K562 (cell line): ENCODE results near the gene RNF113B. TPM values are rescaled to one million over a fixed set of nuclear protein-coding genes. Genes with fewer than 3 reads are reported as not detected.

Source experiments
- ATAC-seq: fragments of 200-7000 bp; cut with Tn5 transposase; 3 replicates; pipeline ENCODE4 v1.9.1; 2020; ENCODE audit warnings: moderate library complexity
- BruUV-seq: library from RNA; stranded (reverse); fragments of 400-500 nt; replicated peaks from 2 replicates; lab custom pipeline; 2021; lab: Mats Ljungman, UMichigan
- CTCF ChIA-PET: fragments of 300-600 bp; formaldehyde crosslinking; extraction: SDS; loops from one replicate; lab custom pipeline; 2021; ENCODE audit warnings: low intra/inter-chr PET ratio; lab: Yijun Ruan, JAX
- POLR2A ChIA-PET: fragments of 300-600, 350-650 bp; sonication (Branson Sonifier 250); formaldehyde crosslinking; extraction: SDS; loops from one replicate; lab custom pipeline; 2021; ENCODE audit warnings: antibody characterized with exemption, inconsistent platforms; lab: Yijun Ruan, JAX
- DNase-seq, 4 experiments: peaks; one replicate each; pipeline versions ENCODE4 v3.0.0 to v3.0.0-alpha.2; 2011 to 2018; ENCODE audit warnings: low spot score in 3 of 4, mixed read lengths in 3 of 4; ENCODE audit errors: extremely low read depth in 1 of 4
- FAIRE-seq: peaks from 2 replicates; lab custom pipeline; 2011; peaks lifted over from hg19 to GRCh38; lab: Jason Lieb, UNC
- H2AFZ ChIP-seq: 2 replicates; pipeline ENCODE4 v1.6.0; 2011; ENCODE audit warnings: low read depth, low read length, control low read depth, inconsistent platforms
- H3K27ac ChIP-seq: fragments of 200-600 bp; 3 replicates; pipeline ENCODE4 v1.8.0; 2011; ENCODE audit warnings: low read depth, mild to moderate bottlenecking, control low read depth, inconsistent platforms, low read length, moderate library complexity, mixed read lengths; ENCODE audit errors: extremely low read depth
- H3K27me3 ChIP-seq, 2 experiments: fragments of 300-600 bp in 1 of 2; 2 replicates in 1 of 2; 3 replicates in 1 of 2; pipeline versions ENCODE4 v1.6.0 to v1.8.0; 2011; ENCODE audit warnings: inconsistent platforms in 2 of 2, low read length in 2 of 2, mild to moderate bottlenecking in 1 of 2, mixed read lengths in 1 of 2, moderate library complexity in 1 of 2; ENCODE audit not compliant: control insufficient read depth in 2 of 2, insufficient read depth in 2 of 2
- H3K36me3 ChIP-seq: fragments of 300-600 bp; 3 replicates; pipeline ENCODE4 v1.8.0; 2011; ENCODE audit warnings: mild to moderate bottlenecking, low read length, inconsistent platforms; ENCODE audit not compliant: control insufficient read depth, insufficient read depth
- H3K4me1 ChIP-seq, 2 experiments: fragments of 200-600 bp in 1 of 2; replicated peaks in 1 of 2; 2 replicates in 1 of 2; 3 replicates in 1 of 2; pipeline versions ENCODE4 v1.5.1 to v1.8.0; 2011; ENCODE audit warnings: inconsistent platforms in 2 of 2, low read length in 2 of 2, mild to moderate bottlenecking in 1 of 2, mixed read lengths in 1 of 2, moderate library complexity in 1 of 2; ENCODE audit not compliant: control insufficient read depth in 2 of 2, insufficient read depth in 2 of 2
- H3K4me2 ChIP-seq: 2 replicates; pipeline ENCODE4 v1.6.1; 2011; ENCODE audit warnings: low read length, control low read depth, inconsistent platforms, mixed read lengths; ENCODE audit not compliant: insufficient read depth
- H3K4me3 ChIP-seq: fragments of 200-600 bp; sonication (generic), shearing (Covaris generic); 2 replicates; pipeline ENCODE4 v1.5.1; 2016; ENCODE audit warnings: control low read depth, inconsistent platforms
- H3K79me2 ChIP-seq: fragments of 200-600 bp; 3 replicates; pipeline ENCODE4 v1.8.0; 2011; ENCODE audit warnings: low read length, inconsistent platforms; ENCODE audit not compliant: control insufficient read depth, insufficient read depth
- H3K9ac ChIP-seq, 2 experiments: 2 replicates each; pipeline versions ENCODE4 v1.6.0 to v1.6.1; 2011; ENCODE audit warnings: low read depth in 2 of 2, low read length in 2 of 2, control low read depth in 1 of 2, inconsistent platforms in 1 of 2, mild to moderate bottlenecking in 1 of 2, mixed read lengths in 1 of 2; ENCODE audit not compliant: insufficient read depth in 1 of 2
- H3K9me1 ChIP-seq: one replicate; pipeline ENCODE4 v1.6.0; 2011; ENCODE audit warnings: inconsistent platforms, mild to moderate bottlenecking, low read length, moderate library complexity; ENCODE audit not compliant: control insufficient read depth, insufficient read depth
- H3K9me3 ChIP-seq: replicated peaks from 2 replicates; pipeline ENCODE4 v1.5.1; 2011; ENCODE audit warnings: low read depth, low read length, inconsistent platforms; ENCODE audit not compliant: control insufficient read depth, insufficient read depth
- H4K20me1 ChIP-seq: replicated peaks from 2 replicates; pipeline ENCODE4 v1.6.1; 2011; ENCODE audit warnings: low read length, inconsistent platforms, mixed read lengths; ENCODE audit not compliant: control insufficient read depth, insufficient read depth
- CBFA2T2 ChIP-seq: fragments of 450-650 bp; conservative IDR thresholded peaks from 2 replicates; pipeline ENCODE4 v1.6.1; 2017; ENCODE audit warnings: mild to moderate bottlenecking
- MAZ ChIP-seq, 2 experiments: fragments of 450-650 bp in 1 of 2; sonication (generic) in 1 of 2; formaldehyde crosslinking; IDR thresholded peaks in 1 of 2; conservative IDR thresholded peaks in 1 of 2; 2 replicates each; pipeline versions ENCODE4 v1.4.0 to v1.5.0; 2020; ENCODE audit warnings: mild to moderate bottlenecking in 1 of 2, missing genetic modification reagents in 1 of 2
- SP2 ChIP-seq: IDR thresholded peaks from 2 replicates; pipeline ENCODE4 v1.6.1; 2011; ENCODE audit warnings: mild to moderate bottlenecking, low read depth, low read length, moderate library complexity; ENCODE audit not compliant: poor library complexity, severe bottlenecking; ENCODE audit errors: extremely low read depth
- STAT6 ChIP-seq: sonication (generic); formaldehyde crosslinking; IDR thresholded peaks from 2 replicates; pipeline ENCODE4 v1.8.1; 2023; ENCODE audit warnings: mild to moderate bottlenecking, missing genetic modification reagents
- WGBS: fragments of 100-300 bp; shearing (Covaris generic); methylation state at CpG from one replicate; pipeline ENCODE4 v1.1.6; 2016; ENCODE audit warnings: low coverage, mixed read lengths; ENCODE audit not compliant: insufficient coverage; ENCODE audit errors: missing lambda C conversion rate; 5-methylcytosine and 5-hydroxymethylcytosine counted together
- in situ Hi-C: fragments of 300-500 bp; cut with MboI; formaldehyde crosslinking; loops from 4 replicates; pipeline ENCODE4 v1.15.0; 2018; ENCODE audit warnings: inconsistent platforms, mixed read lengths
- intact Hi-C: fragments of 100-400 bp; cut with micrococcal nuclease; formaldehyde crosslinking; loops from 2 replicates; pipeline ENCODE4 v1.14.2; 2022
- polyA plus RNA-seq, 8 experiments: library from polyadenylated mRNA; depleted of rRNA in 4 of 8; stranded (reverse) in 5 of 8; unstranded in 3 of 8; fragments of >200 nt; fragmentation: Nextera tagmentation in 2 of 8; fragmentation: Illumina TruSeq in 1 of 8; extraction: Ambion mirVana in 2 of 8; extraction: Trizol in 1 of 8; gene quantifications; 2 replicates each; pipeline versions ENCODE4 v1.2.1 to v1.2.3, GENCODE V29; 2011 to 2014; ENCODE audit warnings: inconsistent platforms in 1 of 8, missing spikeins in 1 of 8
- total RNA-seq, 7 experiments: library from RNA; depleted of rRNA in 6 of 7; stranded (reverse); fragments of >200 nt in 6 of 7; fragmentation: Illumina TruSeq in 2 of 7; extraction: Trizol in 2 of 7; gene quantifications; 2 replicates each; pipeline versions ENCODE4 v1.2.1 to v1.2.3, GENCODE V29; 2011 to 2021; ENCODE audit warnings: low replicate concordance in 1 of 7

The RNF113B gene
- total and polyA plus RNA-seq, 9 of the 15 experiments (the other 6 are each of a cell fraction or from before 2014, with no cell fraction given), result 0.09 TPM; not detected in 8

DNA sequence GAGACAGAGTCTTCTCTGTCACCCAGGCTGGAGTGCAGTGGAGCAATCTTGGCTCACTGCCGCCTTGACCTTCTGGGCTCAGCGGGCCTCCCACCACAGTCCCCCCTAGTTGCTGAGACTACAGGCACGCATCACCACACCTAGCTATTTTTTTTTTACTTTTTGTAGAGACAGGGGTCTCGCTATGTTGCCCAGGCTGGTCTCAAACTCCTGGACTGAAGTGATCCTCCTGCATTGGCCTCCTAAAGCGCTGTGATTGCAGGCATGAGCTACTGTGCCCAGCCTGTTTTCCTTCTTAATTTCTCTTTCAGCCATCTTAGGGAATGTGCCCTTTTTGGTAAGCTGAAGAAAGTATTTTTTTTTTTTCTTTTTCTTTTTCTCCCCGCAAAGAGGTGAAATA, 42.6 kb upstream of the RNF113B start:
- no TSS peak for BruUV-seq
- Histone ChIP-seq H3K4me1 (peaks cover 0 to 4% of the 10 kb centered on the region in 2 experiments; a peak in 3 of 5 replicates), H2AFZ (no peak overlapping the region), H3K36me3 (no peaks in the 10 kb centered on the region), H3K79me2 (no peaks in the 10 kb centered on the region), H3K27me3 (peaks cover 5 to 25% of the 10 kb centered on the region in 2 experiments; a peak in 3 of 5 replicates), H3K4me3 (no peak overlapping the region), H3K27ac (no peak overlapping the region), H4K20me1 (no peaks in the 10 kb centered on the region; the same call in 1 of the 2 replicates), H3K9ac (no peak overlapping the region), H3K4me2 (no peak overlapping the region), H3K9me3 (no peaks in the 10 kb centered on the region), H3K9me1 (no peaks in the 10 kb centered on the region)
- in situ Hi-C loops, result no loop called here
- POLR2A ChIA-PET, result interaction anchor here (0.7 kb wide), 1 partner anchor 29 kb away, joined by 3 read pairs; no protein-coding TSS in a partner anchor
- no peak for FAIRE-seq
- no peak for TF ChIP-seq CBFA2T2
- no peak for TF ChIP-seq SP2
- TF ChIP-seq MAZ (CRISPR knock-in tag; conservative IDR thresholded peaks at IDR 0.05 in 1 of 2, IDR thresholded peaks at IDR 0.05 in 1 of 2), result no peak
- TF ChIP-seq STAT6 (CRISPR knock-in tag), result no peak
- no peak for DNase-seq
- WGBS, result 7% methylated on average over 3 of the region's 6 CpGs
- ATAC-seq, result no peak
- CTCF ChIA-PET, result no interaction called here
- intact Hi-C loops, result no loop called here
